Tibial artery (tissue), 4 donors: ENCODE data around the gene MSRB3.

ENCODE experiments used
- DNase-seq, 2 donors: peaks; one replicate each; pipeline ENCODE4 v3.0.0-alpha.2; 2019
- H3K27ac ChIP-seq, 2 donors: fragments of 200-600 bp; sonication (generic) in 1 of 2; 1 replicate in 1 of 2; 2 replicates in 1 of 2; pipeline ENCODE4 v1.5.1; 2018 to 2019; ENCODE audit warnings: mild to moderate bottlenecking in 1 of 2
- H3K27me3 ChIP-seq, 2 donors: fragments of 200-600 bp; sonication (generic) in 1 of 2; one replicate each; pipeline versions ENCODE4 v1.5.1 to v1.6.0; 2016 to 2019
- H3K36me3 ChIP-seq, 3 donors: fragments of 200-600 bp; sonication (generic) in 2 of 3; one replicate each; pipeline ENCODE4 v1.5.1; 2016 to 2019; ENCODE audit warnings: mild to moderate bottlenecking in 2 of 3
- H3K4me1 ChIP-seq, 4 donors: fragments of 200-600 bp; sonication (generic) in 2 of 4; 1 replicate in 3 of 4; 2 replicates in 1 of 4; pipeline ENCODE4 v1.5.1; 2016 to 2019
- H3K4me3 ChIP-seq, 2 donors: fragments of 200-600 bp; sonication (generic) in 1 of 2; 1 replicate in 1 of 2; 2 replicates in 1 of 2; pipeline ENCODE4 v1.5.1; 2018 to 2019; ENCODE audit warnings: mild to moderate bottlenecking in 2 of 2
- H3K9me3 ChIP-seq, 3 donors: fragments of 200-600 bp; sonication (generic) in 1 of 3; one replicate each; pipeline ENCODE4 v1.5.1; 2016 to 2019
- intact Hi-C: fragments of 100-400 bp; cut with DNase I; formaldehyde crosslinking; loops from one replicate; pipeline ENCODE4 v1.15.0; 2023; ENCODE audit warnings: low total_unique reads
- TF ChIP-seq, protein P1 (sequence below), 2 experiments: fragments of 200-600 bp in 1 of 2; fragments of 450-650 bp in 1 of 2; IDR thresholded peaks; one replicate each; pipeline ENCODE4 v1.5.1; 2017 to 2019; ENCODE audit warnings: antibody characterized with exemption in 2 of 2, mild to moderate bottlenecking in 1 of 2, moderate library complexity in 1 of 2

Gene MSRB3

GRCh38 chr12:65266408-65266807 is 12.1 kb upstream of the MSRB3 start:
- H3K9me3 ChIP-seq = no peaks in the 10 kb centered on the region
- H3K4me1 ChIP-seq = no peaks in the 10 kb centered on the region
- intact Hi-C loops = no loop called here
- no peak overlapping the region for H3K4me3 ChIP-seq
- no peaks in the 10 kb centered on the region for H3K27me3 ChIP-seq
- no peaks in the 10 kb centered on the region for H3K36me3 ChIP-seq
- TF ChIP-seq, protein P1, sequence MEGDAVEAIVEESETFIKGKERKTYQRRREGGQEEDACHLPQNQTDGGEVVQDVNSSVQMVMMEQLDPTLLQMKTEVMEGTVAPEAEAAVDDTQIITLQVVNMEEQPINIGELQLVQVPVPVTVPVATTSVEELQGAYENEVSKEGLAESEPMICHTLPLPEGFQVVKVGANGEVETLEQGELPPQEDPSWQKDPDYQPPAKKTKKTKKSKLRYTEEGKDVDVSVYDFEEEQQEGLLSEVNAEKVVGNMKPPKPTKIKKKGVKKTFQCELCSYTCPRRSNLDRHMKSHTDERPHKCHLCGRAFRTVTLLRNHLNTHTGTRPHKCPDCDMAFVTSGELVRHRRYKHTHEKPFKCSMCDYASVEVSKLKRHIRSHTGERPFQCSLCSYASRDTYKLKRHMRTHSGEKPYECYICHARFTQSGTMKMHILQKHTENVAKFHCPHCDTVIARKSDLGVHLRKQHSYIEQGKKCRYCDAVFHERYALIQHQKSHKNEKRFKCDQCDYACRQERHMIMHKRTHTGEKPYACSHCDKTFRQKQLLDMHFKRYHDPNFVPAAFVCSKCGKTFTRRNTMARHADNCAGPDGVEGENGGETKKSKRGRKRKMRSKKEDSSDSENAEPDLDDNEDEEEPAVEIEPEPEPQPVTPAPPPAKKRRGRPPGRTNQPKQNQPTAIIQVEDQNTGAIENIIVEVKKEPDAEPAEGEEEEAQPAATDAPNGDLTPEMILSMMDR (IDR thresholded peaks at IDR 0.05) = no peak
- no peak overlapping the region for H3K27ac ChIP-seq
- DNase-seq = no peak

- Histone ChIP-seq H3K27ac (no peak overlapping the region), H3K9me3 (no peaks in the 10 kb centered on the region), H3K4me1 (no peaks in the 10 kb centered on the region), H3K36me3 (no peaks in the 10 kb centered on the region), H3K27me3 (no peaks in the 10 kb centered on the region), H3K4me3 (no peak overlapping the region)
- intact Hi-C loops = loop anchor here (10.0 kb wide), 1 partner anchor 105 kb away; the partner anchor contains the start of gene LEMD3
- TF ChIP-seq, protein P1 (IDR thresholded peaks at IDR 0.05) = no peak
- no peak for DNase-seq
Observed at GRCh38 chr12:65269603-65270002, 8.9 kb upstream of the MSRB3 start.

DNA sequence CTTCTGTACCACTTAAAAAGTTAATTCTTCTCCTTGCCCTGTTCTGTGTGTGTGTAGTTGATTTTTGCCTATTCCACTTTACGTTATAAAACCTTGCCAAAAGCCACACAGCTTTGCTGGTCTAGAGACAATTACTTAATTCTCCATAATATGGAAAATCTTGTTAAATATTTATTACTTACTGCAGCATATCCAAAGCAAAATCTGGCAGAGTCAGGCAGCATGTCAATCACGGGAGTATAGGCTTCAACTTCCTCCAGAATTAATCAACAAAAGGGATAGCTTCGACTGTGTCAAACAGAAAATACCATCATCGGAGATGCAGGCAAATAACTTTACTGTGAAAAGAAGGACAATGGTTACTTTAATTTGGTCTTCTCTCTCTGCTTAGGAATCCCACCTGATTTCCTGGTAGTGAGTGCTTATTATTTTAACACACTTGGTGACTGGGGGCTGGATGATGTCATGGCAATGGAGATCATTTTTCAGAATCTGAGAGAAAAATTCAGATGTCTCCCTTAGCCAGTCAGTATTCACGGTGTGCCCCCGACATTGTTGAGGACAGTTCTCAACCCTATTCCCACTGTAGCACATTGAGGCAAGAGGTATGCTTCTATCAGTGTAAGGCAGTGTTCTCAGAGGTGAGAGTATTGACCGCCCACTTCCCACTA is 3.7 kb upstream of the MSRB3 start:
- TF ChIP-seq, protein P1 (IDR thresholded peaks at IDR 0.05) = no peak
- no peaks in the 10 kb centered on the region for H3K36me3 ChIP-seq
- no peak overlapping the region for H3K27ac ChIP-seq
- intact Hi-C loops = loop anchor here (10.0 kb wide), 1 partner anchor 110 kb away; the partner anchor contains the start of gene LEMD3
- no peaks in the 10 kb centered on the region for H3K27me3 ChIP-seq
- no peak overlapping the region for H3K4me3 ChIP-seq
- no peak for DNase-seq
- peaks cover 0 to 15% (median 4%) of the 10 kb centered on the region in 4 donors for H3K4me1 ChIP-seq
- no peaks in the 10 kb centered on the region for H3K9me3 ChIP-seq

DNA sequence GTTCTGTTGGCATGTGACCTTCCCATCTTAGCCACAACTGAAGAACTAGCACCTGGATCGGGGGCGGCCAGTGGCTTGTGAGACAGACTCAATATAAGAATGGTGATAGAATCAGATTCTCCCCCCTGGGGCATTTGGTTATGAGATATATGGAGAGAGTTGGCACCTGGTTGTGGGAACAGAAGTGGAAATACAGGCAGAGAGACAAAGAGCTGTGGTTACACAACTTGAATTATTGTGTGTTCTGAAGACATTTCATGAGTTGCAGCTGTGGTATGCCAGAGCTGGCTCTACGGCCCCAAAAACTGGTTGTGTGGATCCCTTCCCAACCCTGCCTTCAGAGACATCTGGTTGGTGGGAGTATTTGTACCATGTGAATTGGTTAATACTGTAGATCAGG is 2.9 kb upstream of the MSRB3 start:
- Histone ChIP-seq H3K27me3 (no peaks in the 10 kb centered on the region), H3K4me3 (no peak overlapping the region), H3K9me3 (no peaks in the 10 kb centered on the region), H3K36me3 (no peaks in the 10 kb centered on the region), H3K27ac (no peak overlapping the region), H3K4me1 (peaks cover 0 to 23% (median 4%) of the 10 kb centered on the region in 4 donors)
- TF ChIP-seq, protein P1 (IDR thresholded peaks at IDR 0.05) = no peak
- DNase-seq = no peak
- intact Hi-C loops = loop anchor here (10.0 kb wide), 1 partner anchor 111 kb away; the partner anchor contains the start of gene LEMD3

DNA sequence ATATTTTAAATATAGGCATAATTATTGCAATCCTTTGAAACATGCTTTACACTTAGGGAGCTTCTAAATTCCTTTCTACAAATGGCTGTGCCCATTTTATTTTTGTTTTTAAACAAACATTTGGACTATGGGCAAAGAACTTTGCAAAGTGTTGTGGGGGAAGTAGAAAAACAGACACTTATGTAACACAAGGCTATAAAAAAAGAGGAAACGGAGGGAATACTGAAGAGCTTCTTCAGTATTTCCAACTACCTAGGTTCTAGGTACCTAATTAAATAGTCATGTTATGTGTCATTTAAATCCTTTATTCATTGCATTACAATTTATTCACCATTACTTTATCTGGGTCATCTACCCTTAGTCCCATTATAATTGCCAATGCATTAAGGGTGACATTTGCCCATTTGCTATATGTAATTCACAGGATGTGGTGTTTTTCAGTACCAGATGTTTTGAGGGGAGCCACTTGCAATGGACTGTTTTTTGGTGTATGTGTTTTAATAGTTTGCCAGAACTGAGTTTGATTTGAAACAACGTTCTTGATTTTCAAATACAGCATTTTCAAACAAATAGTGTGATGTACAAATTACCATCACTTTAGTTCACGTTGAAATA is 1.5 kb upstream of the MSRB3 start:
- no peaks in the 10 kb centered on the region for H3K27me3 ChIP-seq
- H3K9me3 ChIP-seq = no peaks in the 10 kb centered on the region
- H3K36me3 ChIP-seq = no peaks in the 10 kb centered on the region
- TF ChIP-seq, protein P1 (IDR thresholded peaks at IDR 0.05) = no peak
- intact Hi-C loops = loop anchor here (10.0 kb wide), 1 partner anchor 112 kb away; the partner anchor contains the start of gene LEMD3
- DNase-seq = no peak
- no peak overlapping the region for H3K4me3 ChIP-seq
- H3K27ac ChIP-seq = peak overlapping the region; percentile 97 to 100
- peaks cover 0 to 37% (median 11%) of the 10 kb centered on the region in 4 donors for H3K4me1 ChIP-seq
